GM12865 (cell line): ENCODE measurements around the gene USP44.
"Not testable (repeated sequence)": the region's sequence is repeated elsewhere in the genome, so short reads cannot be mapped to it uniquely, and the experiment has no call there.

Experiments used
- DNase-seq: peaks from one replicate; pipeline ENCODE4 v3.0.0; 2010; ENCODE audit warnings: low read depth
- H3K4me3 ChIP-seq: 2 replicates; pipeline ENCODE4 v1.5.1; 2011; ENCODE audit warnings: mild to moderate bottlenecking, low read depth, low read length, control low read depth
- CTCF ChIP-seq: IDR thresholded peaks from 2 replicates; pipeline ENCODE4 v1.5.1; 2011; ENCODE audit warnings: low read length, control low read depth, low read depth, inconsistent platforms; ENCODE audit not compliant: insufficient read depth; ENCODE audit errors: missing control alignments

The USP44 gene

GRCh38 chr12:95498968-95499367 is 52.3 kb downstream of the USP44 start:
- TF ChIP-seq CTCF = no peak
- DNase-seq = no peak
- no peak overlapping the region for H3K4me3 ChIP-seq

- TF ChIP-seq CTCF = no peak
- DNase-seq = no peak
- no peak overlapping the region for H3K4me3 ChIP-seq
Measured at GRCh38 chr12:95497031-95497430, 54.2 kb downstream of the USP44 start.

- H3K4me3 ChIP-seq = no peak overlapping the region
- TF ChIP-seq CTCF = no peak
- no peak for DNase-seq
Measured at GRCh38 chr12:95495433-95495832, 55.8 kb downstream of the USP44 start.

- H3K4me3 ChIP-seq = no peak overlapping the region
- no peak for DNase-seq
- TF ChIP-seq CTCF = no peak
Measured at GRCh38 chr12:95494888-95495287, 56.4 kb downstream of the USP44 start.

- TF ChIP-seq CTCF = no peak
- H3K4me3 ChIP-seq = no peak overlapping the region
- DNase-seq = no peak
Measured at GRCh38 chr12:95492462-95492861, 58.8 kb downstream of the USP44 start.

GRCh38 chr12:95487024-95487423 is 64.3 kb downstream of the USP44 start:
- TF ChIP-seq CTCF = no peak
- no peak overlapping the region for H3K4me3 ChIP-seq
- no peak for DNase-seq

GRCh38 chr12:95484524-95484923 is 66.8 kb downstream of the USP44 start:
- DNase-seq = no peak
- TF ChIP-seq CTCF = no peak

GRCh38 chr12:95482564-95482963 is 68.7 kb downstream of the USP44 start:
- DNase-seq, H3K4me3 ChIP-seq: not testable (repeated sequence)

More at GRCh38 chr12:95484524-95484923, 66.8 kb downstream of the USP44 start:
- H3K4me3 ChIP-seq = no peak overlapping the region
